ENCODE measurements around the gene PRR20G. TPM values are rescaled to one million over a fixed set of nuclear protein-coding genes. Genes with fewer than 3 reads are reported as not detected.
"Not testable (repeated sequence)": the region's sequence is repeated elsewhere in the genome, so short reads cannot be mapped to it uniquely, and the experiment has no call there.

PRR20G gene
- total RNA-seq, 4 donors from 2014 or later = not detected

GRCh38 chr3:127323581-127323980 lies 35.7 kb upstream of the PRR20G start:
- Histone ChIP-seq H3K36me3 (no peaks in the 10 kb centered on the region), H3K9me3 (peaks cover 0 to 7% (median 0%) of the 10 kb centered on the region in 4 donors), H3K27me3 (no peaks in the 10 kb centered on the region), H3K27ac (no peak overlapping the region), H3K4me3 (no peak overlapping the region), H3K4me1 (no peaks in the 10 kb centered on the region)
- no peak for DNase-seq (ENCODE audit: low spot score in 2 of 2)
- TF ChIP-seq POLR2A (IDR thresholded peaks at IDR 0.05) (no peak), EP300 (IDR thresholded peaks at IDR 0.05) (no peak), CTCF (IDR thresholded peaks at IDR 0.05) (no peak)
- 63 to 79% methylated on average over 5 of the region's 5 CpGs for WGBS, 2 donors

GRCh38 chr3:127321371-127321770 lies 33.5 kb upstream of the PRR20G start:
- peaks cover 0 to 5% (median 0%) of the 10 kb centered on the region in 4 donors for H3K9me3 ChIP-seq
- no peak for TF ChIP-seq CTCF (IDR thresholded peaks at IDR 0.05)
- no peak for TF ChIP-seq EP300 (IDR thresholded peaks at IDR 0.05)
- no peak for TF ChIP-seq POLR2A (IDR thresholded peaks at IDR 0.05)
- no peaks in the 10 kb centered on the region for H3K36me3 ChIP-seq
- H3K4me1 ChIP-seq = no peaks in the 10 kb centered on the region
- WGBS, 2 donors = 75 to 81% methylated on average over 4 of the region's 4 CpGs
- no peak for DNase-seq (ENCODE audit: low spot score in 2 of 2)
- no peaks in the 10 kb centered on the region for H3K27me3 ChIP-seq
- no peak overlapping the region for H3K4me3 ChIP-seq
- no peak overlapping the region for H3K27ac ChIP-seq

- Histone ChIP-seq H3K36me3 (no peaks in the 10 kb centered on the region), H3K27me3 (no peaks in the 10 kb centered on the region), H3K4me1 (no peaks in the 10 kb centered on the region), H3K9me3 (no peaks in the 10 kb centered on the region), H3K27ac (no peak overlapping the region), H3K4me3 (no peak overlapping the region)
- TF ChIP-seq POLR2A (IDR thresholded peaks at IDR 0.05) = no peak
- TF ChIP-seq CTCF (IDR thresholded peaks at IDR 0.05) = no peak
- no peak for TF ChIP-seq EP300 (IDR thresholded peaks at IDR 0.05)
- WGBS, 2 donors = 56 to 67% methylated on average over 4 of the region's 4 CpGs
- DNase-seq (ENCODE audit: low spot score in 2 of 2) = no peak
Observed at GRCh38 chr3:127320529-127321121, 32.8 kb upstream of the PRR20G start.

GRCh38 chr3:127316685-127317084 lies 28.8 kb upstream of the PRR20G start:
- no peak for DNase-seq (ENCODE audit: low spot score in 2 of 2)
- Histone ChIP-seq H3K27ac (no peak overlapping the region), H3K27me3 (no peaks in the 10 kb centered on the region), H3K36me3 (no peaks in the 10 kb centered on the region), H3K9me3 (no peaks in the 10 kb centered on the region), H3K4me1 (no peaks in the 10 kb centered on the region), H3K4me3 (no peak overlapping the region)
- 72 to 82% methylated on average over 7 of the region's 7 CpGs for WGBS, 2 donors
- TF ChIP-seq POLR2A (IDR thresholded peaks at IDR 0.05) (no peak), CTCF (IDR thresholded peaks at IDR 0.05) (no peak), EP300 (IDR thresholded peaks at IDR 0.05) (no peak)

- H3K4me1 ChIP-seq = no peaks in the 10 kb centered on the region
- WGBS, 2 donors = 38 to 48% methylated on average over 3 of the region's 3 CpGs
- no peak for DNase-seq (ENCODE audit: low spot score in 2 of 2)
Observed at GRCh38 chr3:127312818-127313217, 25.0 kb upstream of the PRR20G start.

GRCh38 chr3:127308821-127309220 lies 21.0 kb upstream of the PRR20G start:
- not testable (repeated sequence) for DNase-seq (ENCODE audit: low spot score in 2 of 2); H3K27me3 ChIP-seq; H3K36me3 ChIP-seq; H3K4me1 ChIP-seq; H3K27ac ChIP-seq; H3K9me3 ChIP-seq; H3K4me3 ChIP-seq
- 69 to 82% methylated on average over 10 to 28 of the region's 28 CpGs for WGBS, 2 donors

More at GRCh38 chr3:127312818-127313217, 25.0 kb upstream of the PRR20G start:
- no peak for TF ChIP-seq POLR2A (IDR thresholded peaks at IDR 0.05)
- TF ChIP-seq CTCF (IDR thresholded peaks at IDR 0.05) = no peak
- no peak for TF ChIP-seq EP300 (IDR thresholded peaks at IDR 0.05)
- no peak overlapping the region for H3K27ac ChIP-seq
- H3K36me3 ChIP-seq = no peaks in the 10 kb centered on the region
- no peak overlapping the region for H3K4me3 ChIP-seq
- H3K27me3 ChIP-seq = no peaks in the 10 kb centered on the region
- no peaks in the 10 kb centered on the region for H3K9me3 ChIP-seq
